NCI-H2029 (cell line): Measurements from ENCODE around the gene PERCC1.
A peak's percentile ranks its signal among the peaks of the same experiment; 100 is the strongest.

Experiments
- DNase-seq: peaks from one replicate; lab custom pipeline; 2025; lab: John Stamatoyannopoulos, UW

PERCC1 gene

DNA sequence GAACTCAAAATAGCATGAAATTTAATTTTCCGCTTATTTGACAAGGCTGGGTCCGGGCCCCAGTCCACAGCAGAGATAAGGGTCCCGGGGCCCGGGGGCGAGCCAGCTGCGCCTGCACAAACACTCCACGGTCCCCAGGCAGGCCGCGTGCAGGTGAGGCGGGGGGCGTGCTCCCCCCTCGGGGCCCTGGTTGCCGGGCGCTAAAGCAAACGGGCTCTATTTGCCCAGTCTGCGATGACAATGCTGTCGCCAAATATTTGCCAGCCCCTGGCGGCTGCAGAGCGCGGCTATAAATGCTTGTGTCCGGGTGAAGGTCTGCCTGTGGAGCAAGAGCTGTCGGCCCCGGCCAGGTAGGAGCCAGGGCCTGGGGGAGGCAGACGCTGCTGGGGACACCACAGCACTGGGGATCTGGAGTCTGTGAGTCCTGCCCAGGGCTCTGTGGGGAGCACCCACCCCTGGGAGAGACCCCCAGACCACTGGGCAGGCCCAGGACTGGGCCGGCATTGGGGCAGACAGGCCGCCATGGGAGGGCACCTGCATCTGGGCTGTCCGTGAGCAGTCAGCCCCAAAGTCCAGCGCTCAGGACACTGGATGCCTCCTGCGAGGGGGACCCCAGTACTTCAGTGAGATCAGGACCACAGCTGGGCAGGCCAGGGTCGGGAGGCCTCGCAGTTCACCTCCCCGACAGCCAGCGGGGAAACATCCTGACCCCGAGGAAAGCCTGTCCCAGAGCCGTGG, at the start of gene PERCC1:
TSS of gene PERCC1 (plus strand) at position 320 of the 738 bp plus-strand sequence. CDS start 1,516 bp downstream, outside the sequence.
- DNase-seq = peak; percentile 84

DNA sequence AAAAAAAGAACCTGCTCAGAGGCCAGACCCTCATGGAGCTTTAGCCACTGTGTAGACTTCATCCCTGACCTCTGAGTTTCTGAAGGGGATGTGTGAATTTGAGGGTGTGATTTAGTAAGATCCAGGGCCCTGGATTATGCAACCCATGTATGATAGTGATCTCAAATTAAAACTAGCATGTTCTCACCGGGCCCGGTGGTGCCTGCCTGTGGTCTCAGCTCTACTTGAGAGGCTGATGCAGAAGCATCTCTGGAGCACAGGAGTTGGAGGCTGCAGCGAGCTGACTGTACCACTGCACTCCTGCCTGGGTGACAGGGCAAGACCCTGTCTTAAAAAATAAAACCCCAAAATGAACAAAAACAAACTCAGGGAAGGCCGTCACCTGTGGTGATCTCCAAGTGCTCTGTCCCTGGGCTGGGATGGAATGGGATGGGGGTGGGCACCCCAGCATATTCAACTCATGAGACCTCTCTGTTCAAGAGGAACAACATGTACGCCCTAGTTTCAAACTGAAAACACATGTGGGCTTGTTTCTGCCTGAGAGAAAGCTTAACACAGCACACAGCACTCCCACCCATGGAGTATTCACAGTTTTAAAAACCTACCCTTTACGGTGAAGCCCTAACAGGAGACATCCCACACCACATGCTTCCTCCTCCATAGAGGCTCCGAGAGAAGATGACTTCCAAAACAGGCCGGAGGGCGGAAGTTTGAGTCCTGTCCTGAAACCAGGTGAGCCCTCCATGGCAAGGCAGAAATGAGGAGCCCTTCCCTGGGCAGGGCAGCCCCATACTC, 49.1 kb upstream of the PERCC1 start:
- DNase-seq = no peak

DNA sequence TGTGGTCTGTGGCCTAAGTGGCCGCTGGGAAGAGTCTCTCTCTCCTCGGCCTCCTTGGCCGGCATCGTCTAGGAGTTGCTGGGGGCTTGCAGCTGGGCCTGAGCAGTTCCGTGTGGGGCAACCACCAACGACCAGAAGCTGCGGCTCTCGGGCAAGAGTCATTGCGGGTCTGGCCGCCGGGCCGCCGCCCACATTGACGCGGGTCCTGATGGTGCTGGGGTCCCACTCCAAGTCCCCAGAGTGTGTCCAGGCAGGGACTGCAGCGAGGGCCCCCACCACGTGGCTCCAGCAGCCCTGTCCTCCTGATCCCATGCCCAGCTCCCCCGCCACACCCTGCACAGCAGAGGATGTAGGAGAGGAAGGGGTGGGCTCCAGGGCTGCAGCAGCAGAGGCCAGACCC, 47.3 kb upstream of the PERCC1 start:
- no peak for DNase-seq

DNA sequence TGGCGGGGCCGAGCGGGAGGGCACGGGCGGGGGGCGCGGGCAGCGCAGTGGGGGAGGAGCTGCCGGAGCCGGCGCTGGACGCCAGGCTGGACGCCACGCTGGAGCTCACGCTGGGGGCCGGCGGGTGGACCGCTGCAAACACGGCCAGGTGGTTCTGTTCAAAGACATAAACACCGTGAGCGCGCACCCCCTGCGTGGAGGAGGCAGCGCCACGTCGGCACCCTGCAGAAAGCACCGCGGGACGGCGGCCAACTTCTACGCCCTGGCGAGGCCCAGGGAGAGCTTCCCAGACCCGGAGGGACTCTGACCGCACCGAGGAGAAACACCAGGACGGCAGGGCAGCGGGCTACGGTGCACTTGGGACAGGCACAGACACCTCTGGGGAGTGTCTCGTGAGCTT, 45.6 kb upstream of the PERCC1 start:
- DNase-seq = no peak

DNA sequence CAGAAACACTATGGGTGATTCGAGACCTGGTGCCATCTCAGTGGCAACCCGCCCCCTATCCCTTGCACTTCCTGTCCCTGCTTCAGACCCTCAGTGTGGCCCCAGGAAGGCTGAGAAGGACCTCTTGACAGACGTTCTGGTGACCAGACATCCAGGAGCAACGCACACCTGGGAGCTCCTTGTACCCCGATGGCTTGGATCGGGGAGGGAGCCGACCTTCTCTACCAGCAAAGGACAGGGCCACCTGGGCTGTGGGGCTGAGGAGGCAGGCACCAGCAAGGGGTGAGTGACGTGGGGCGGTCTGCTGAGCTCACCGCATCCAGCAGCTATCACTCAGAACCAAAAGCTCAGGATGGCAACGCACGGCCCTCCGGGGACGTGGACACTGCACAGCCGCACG, 43.5 kb upstream of the PERCC1 start:
- DNase-seq = no peak

DNA sequence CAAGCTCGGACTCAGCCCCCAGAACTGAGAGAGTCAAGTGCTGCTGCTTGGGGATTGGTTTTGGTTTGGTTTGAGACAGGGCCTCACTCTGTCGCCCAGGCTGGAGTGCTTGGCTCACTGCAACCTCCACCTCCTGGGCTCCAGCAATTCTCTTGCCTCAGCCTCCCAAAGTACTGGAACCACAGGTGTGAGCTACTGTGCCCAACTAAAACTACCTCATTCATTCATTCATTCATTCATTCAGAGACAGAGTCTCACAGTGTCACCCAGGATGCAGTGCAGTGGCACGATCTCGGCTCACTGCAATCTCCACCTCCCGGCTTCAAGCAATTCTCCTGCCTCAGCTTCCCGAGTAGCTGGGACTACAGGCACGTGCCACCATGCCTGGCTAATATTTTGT, 41.1 kb upstream of the PERCC1 start:
- no peak for DNase-seq

DNA sequence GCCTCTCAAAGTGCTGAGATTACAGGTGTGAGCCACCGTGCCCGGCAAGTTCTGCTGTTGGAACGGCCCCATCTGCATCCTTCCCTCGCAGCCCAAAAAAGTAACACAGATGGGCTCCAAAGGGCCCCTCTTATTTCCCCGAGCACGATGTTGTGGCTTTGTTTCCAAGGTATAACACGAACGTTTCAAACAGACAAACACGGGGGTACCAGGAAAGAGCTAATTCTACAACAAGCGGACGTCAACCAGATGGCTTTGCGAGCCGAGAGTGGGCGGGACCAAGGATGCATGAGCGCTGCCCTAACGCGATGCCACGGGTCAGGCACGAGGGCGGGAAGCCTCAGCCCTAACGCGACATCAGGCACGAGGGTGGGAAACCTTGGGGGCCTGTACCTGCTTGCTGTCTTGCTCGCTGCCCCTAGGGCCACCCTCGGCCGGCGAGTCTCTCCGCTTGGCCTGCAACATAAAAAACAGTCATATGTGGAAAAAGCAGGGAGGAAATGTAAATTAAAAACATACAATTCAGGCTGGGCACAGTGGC, 40.6 kb upstream of the PERCC1 start:
- DNase-seq = no peak

DNA sequence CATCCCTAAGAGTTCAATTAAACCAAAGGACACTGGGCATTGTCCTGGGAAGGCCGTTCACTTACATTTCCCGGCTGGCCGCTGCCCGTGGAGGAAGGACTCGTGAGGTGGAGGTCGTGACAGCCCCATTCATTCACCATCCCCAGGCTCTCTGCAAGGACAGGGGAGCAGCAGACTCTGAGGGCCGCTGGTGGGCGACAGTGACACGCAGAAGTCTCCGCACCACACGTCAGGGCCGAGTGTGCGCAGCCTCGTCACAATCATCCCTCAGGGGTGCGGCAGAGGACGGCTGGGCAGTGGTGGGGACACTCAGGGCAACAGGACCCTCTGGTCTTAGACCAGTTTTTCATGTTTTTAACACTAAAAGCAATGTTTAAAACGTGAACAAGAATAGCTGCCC, 38.1 kb upstream of the PERCC1 start:
- DNase-seq = no peak

DNA sequence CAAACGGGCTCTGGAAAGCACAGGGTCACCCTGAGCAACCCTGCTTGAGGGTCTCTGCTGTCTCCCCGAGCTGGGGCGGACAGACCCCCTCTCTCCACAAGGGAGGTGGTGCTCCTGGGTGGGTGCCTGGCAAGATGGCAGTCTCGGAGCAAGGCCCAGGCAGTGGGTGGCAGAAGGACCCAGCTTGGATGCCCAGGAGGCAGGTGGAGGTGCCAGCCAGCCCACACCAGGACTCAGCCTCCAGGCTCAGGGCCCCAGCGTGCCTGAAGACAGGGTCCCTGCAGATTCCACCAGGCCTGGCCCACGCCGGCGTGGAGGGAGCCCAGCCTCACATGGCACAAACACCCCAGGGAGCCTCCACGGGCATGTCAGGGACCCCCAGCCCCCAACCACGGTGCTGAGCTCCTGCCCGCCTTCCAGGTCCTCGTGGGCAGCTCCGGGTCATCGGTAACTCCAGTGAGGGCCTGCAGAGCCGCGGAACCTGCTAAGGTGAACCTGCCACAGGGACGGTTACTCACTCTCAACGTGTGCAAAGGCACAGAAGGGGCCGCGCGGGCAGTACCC, 37.2 kb upstream of the PERCC1 start:
- DNase-seq = no peak

DNA sequence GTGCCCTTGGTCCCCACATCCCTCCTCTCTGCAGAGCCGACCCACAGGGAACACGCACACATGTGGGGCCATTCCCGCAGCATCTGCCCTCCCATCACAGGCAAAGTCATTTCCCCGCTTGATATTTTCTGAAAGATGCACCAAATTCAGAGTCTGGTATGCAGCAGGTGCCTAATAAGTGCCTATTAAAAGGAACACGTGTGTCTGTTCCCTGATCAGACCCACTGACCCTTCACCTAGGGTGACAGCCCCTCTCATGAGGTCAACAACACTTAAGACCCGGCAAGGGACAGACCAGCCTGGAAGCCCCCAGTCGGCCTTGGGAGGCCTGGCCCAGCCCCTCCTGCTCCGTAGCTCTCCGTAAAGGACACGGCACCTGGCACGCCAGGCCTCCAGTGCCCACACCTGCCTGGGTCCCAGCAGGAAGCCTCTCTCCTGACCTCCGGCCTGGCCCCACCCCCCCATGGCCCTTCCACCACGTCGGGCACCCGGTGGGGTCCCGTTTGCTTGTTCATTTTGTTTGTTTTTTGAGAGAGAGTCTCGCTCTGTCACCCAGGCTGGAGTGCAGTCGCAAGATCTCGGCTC, 36.4 kb upstream of the PERCC1 start:
- DNase-seq = no peak

DNA sequence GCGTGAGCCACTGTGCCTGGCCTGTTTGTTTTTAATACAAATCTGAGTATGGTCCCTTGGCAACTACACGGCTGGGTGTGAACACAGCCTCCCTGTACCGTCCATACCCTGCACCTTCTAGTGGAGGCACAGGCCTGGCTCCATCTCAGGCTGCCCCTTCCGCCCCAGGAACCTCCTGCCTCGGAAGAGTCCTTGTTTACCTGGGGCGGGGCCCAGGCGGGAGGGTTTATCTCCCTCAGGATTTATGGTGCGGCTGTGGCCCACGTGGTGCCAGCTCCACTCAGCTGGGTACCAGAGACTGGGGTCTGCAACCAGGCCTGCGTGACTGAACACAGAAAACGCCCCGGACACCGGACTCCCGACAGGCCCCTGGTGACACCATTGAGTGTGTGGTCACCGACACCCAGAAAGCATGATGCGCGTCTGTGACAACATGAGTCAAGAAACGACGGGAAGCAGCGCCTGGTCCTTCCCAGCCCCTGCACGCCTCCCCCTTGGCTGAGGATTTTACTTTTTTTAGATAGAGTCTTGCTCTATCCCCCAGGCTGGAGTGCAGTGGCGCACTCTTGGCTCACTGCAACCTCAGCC, 35.3 kb upstream of the PERCC1 start:
- no peak for DNase-seq

DNA sequence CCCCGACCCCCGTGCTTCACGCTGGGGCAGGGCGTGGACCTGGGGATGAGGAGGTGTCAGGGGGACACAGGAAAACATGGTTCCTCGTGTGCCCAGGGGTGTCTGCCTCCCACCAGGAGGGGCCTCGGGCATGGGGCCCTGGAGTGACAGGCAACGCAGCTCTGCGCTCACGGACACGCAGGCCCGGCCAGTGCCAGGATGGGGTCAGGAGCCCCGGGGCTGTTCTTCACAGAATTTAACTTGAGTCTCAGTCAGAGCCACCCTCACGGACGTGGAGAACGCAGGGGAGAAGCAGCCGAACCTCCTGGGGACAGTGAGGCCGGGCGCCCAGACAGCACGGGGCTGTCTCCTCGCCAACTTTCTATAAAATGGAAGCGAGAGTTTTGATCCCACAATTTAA, 33.1 kb upstream of the PERCC1 start:
- no peak for DNase-seq

DNA sequence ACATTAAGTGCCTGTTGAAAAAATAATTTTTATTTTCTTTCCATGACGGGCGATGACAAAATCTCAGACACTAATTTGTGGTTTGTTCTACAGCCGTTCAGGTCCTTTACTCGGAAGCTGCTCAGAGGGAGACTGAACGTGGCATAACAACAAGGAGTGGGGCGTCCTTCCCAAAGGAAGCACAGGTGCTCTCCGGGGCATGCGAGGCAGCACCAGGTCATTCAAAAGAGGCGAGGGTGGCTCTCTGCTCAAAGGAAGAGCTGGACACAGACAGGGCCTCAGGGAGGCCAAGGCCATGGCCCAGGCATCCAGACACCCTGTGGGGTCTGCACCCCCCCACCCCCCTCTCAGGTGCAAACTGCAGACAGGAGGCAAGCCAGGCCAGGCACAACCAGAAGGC, 32.5 kb upstream of the PERCC1 start:
- no peak for DNase-seq

DNA sequence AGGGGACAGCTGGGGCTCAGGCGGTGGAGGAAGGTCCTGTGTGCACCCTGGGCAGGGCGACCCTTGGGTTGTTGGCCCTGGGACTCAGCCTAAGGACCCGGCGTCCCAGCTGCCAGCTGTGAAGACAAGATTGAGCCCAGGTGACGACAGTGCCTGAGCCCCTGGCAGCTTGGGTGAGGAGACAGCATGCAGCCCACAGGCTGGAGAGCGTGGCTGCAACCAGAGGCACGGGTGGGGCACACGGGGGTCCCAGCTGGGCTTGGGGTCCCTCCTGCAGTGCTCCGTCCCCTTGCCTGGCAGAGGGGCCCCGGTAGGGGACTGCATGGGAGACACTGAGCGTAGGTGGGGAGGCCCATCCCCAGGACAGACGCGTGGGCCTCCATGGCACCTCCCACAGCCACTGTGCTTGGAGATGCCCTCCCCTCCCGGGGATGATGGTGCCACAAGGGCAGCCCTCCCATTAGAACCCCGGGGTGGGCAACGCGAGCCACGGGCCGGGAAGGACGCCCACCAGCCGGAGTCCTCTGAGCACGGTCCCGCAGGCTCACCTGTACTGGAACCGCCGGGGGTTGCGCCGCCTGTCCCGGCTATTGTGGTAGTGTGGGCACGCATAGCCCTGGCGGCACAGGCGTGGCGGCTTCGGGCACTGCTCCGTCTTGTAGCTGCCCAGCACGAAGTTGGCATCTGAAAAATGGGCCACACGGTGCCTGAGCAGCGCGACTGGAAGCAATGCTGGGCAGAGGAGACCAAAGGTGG, 31.9 kb upstream of the PERCC1 start:
- no peak for DNase-seq

DNA sequence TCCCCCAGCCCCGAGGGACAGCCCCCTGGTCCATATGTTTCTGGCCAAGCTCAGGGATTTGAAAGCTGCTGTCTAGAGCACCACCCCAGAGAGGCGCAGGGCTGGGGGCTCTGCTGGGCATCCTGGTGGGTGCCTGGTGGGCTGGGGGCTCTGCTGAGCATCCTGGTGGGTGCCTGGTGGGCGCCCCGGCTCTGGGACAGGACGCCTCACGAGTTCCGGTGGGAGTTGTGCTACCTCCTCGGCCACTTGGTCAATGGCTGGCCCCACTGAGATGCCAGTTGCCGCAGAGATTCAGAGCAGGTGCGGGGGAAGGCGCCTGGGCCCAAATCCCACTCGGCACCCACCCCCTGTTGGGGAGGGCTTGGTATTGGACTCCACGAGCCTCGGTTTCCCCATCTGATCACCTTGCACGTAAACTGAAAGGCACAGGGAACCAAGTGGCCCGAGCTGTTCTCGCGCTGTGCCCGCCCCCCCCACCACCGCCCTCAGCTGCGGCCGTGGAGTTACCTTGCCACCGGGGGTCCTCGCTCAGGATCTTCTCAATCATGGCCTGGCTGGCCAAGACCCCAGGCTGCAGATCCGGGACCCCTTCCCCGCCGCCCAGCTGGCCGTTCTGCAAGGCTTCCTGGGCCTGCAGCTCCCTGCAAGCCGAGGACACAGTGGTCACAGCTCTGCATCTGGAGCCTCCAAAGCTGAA, 29.7 kb upstream of the PERCC1 start:
- DNase-seq = no peak

DNA sequence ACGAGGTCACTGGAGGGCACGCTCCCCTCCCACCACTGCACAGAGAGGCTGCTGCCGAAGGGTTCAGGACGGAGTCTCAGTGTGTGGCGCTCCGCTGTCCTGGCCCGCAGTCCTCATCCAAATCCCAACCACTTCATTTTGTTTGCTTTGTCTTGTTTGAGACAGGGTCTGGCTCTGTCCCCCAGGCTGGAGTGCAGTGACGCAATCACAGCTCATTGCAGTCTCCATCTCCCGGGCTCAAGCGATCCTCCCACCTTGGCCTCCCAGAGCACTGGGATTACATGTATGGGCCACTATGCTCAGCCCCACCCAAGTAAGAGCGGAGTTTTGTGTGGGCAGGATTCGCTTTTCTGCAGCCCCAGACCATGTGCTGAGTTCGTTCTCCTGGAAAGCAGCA, 29.1 kb upstream of the PERCC1 start:
- no peak for DNase-seq

DNA sequence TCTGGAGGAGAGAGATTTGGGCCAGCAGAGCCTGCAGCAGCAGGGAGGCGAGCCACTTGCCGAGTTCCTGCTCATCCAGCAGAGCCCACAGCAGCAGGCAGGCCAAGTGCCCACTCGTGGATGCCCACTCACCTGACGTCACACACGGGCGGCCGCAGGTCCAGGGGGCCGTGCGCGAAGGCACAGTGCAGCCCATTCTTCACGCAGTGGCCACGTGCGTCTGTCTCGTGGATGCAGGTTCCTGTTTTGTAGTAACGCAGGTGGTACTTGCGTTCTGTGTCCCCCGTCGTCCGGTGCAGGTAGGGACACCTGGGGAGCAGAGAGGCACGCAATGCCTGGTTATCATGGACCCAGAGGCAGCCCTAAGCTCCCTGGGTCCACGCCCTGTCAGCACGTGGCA, 27.8 kb upstream of the PERCC1 start:
- DNase-seq = no peak

DNA sequence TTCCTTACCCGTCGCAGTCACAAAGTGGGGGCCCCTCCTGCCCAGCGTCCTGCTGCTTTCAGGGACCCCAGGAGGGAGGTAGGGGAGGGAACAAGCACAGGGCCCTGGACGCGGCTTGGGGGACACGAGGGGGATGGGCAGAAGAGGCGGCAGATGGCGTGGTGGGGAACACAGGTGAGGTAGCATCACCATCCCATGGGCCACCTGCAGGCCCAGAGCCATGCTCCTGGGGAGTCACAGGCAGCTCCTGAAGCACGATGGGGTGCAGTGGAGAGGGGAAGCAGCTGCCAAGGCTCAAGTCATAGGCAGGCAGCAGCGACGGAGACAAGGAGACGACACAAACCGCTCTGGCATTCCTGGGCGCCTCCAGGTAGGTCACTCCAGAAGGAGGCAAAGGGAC, 27.1 kb upstream of the PERCC1 start:
- no peak for DNase-seq

DNA sequence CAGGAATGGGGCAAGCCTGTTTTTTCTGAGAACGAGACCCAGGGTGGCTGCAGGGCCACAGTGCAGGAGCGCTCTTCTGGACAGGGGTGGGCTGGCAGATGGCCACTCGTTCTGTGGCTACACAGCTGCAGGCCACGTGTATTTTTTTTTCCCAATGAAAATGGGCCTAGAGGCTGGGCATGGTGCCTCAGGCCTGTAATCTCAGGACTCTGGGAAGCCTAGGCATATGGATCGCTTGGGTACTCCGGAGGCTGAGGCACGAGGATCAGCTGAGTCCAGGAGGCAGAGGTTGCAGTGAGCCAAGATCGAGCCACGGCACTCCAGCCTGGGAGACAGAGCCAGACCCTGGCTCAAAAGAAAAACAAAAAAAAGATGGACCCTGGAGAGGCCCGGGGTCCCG, 23.1 kb upstream of the PERCC1 start:
- DNase-seq = no peak

DNA sequence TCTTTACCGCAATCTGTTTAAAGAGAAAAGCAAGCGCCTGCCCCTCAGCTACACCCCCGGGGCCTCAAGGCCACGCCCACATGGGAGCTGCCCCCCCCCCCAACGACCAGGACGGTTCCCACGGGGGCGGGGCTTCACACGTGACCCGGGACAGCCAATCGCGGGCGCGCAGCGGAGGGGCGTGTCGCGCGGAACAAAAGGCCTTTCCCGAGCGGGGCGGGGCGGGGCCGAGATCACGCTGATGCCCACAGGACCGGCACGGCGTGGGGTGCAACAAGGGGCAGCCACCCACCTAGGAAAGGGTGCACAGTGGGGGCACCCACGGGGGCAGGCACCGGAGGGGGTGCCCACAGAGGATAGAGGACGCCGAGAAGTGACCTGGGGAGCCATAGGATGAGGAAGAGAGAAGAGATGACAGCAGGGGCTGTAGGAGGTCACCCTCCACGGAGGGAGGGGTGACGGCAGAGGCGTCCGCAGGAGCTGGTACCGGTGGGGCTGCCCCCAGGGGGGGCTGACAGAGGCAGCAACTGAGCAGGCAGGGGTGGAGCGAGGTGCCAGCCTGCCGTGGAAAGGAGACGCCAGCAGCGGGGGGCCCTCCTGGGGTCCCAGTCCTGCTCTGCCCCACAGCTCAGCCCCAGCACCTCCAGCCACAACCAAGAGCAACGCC, 22.6 kb upstream of the PERCC1 start:
- peak; percentile 66 for DNase-seq
